ENCODE measurements around the gene GRIP1.

Gene GRIP1

DNA sequence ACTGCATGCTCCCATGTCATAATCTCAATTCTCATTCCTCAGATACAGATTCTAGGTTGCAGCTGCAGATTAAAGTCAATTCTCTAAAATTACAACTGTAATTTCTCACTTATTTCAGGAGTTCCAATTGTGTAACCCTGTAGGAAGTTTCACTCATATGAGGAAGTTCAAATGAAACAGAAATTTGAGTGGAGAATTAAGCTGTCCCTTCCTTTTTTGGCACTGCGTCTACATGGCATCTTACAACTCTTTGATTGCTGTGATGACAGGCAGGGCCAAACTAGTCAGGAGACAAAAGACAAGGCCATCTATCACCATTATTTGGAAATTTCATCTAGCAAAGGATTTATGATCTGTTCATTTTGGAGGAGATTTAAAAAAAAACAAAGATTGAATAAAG, 13.3 kb upstream of the GRIP1 start:
- DNase-seq, result peak; percentile 57 to 78 (median 78)

DNA sequence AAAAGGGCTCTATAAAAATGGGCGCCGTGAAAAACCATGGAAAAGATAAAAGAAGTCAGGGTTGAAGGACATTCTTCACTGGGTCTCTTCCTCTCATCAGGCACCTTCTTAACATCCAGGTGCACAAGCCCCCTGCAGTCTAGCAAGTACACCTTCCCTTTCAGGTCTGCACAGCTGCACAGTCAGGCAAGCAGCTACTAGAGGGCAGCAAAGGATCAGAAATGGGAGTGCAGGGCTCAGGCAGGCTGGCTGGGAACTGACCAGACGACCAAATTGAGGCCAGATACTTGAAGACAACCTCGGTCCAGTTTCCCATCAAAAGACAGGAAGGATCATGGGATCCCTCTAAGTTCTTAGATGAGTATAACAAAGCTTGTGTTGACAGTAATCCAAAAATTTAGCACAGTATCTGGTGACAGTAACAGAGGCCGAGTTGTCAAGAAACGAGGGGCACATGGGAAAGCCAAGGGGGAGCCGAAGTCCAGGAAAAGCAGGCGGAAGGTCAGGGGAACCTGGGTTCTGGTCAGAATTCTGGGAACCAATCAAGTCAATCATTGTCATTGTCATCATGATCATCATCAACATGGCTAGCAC, 10.1 kb upstream of the GRIP1 start:
- peak; percentile 33 to 53 (median 44) for DNase-seq

DNA sequence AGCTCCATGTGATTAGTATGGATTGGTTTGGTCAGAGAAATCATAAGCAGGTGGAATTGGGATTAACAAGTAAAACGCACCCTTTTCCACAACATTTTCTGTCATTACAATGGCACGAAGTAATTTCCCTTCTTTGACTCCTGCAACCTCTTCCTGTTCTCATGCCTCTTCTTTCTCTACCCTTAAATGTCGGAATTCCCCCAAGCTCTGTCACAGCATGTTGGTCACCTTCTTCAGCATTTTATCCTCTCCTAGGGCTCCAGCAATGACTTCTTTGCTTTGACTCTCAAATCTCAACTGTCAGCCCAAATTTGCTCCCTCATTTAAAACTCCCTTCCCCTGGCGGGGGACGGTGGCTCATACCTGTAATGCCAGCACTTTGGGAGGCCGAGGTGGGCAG, 5.3 kb upstream of the GRIP1 start:
- DNase-seq, result peak; percentile 13 to 36 (median 29)

DNA sequence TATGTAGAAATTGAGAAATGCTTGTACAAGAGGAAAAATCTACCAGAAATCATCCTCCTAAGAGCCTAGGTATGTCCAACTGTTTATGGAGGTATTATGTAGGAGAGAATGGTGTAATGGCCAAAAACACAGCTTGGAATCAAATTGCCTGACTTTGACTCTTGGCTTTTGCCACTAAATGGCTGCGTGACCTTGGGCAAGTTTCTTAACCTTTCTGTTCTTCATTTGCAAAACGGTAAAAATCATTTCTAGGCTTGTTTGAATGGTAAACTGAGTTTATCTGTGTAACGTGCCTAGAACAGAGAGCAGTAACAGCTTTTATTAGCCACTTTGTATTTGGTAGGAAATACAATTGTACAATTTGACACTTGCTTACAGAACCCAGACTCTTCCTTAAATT, 4.9 kb upstream of the GRIP1 start:
- no peak for DNase-seq

DNA sequence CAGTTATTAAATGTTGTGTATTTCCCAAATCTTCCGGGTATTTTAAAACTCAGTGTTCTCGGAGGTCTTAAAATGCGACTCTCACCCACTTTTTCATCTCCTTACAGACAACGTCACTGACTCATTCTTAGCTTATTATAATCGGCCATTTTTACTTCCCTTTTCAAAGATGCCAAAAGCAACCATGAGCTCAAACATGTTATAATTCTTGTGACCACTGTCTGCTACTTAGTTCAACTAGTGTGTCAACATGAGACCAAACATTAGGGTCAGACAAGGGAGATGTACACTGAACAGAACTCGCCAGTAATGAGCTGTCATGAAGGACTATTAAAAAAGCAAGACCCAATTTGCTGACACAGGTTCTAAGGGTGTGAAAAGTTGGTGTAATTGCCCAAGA, 4.2 kb upstream of the GRIP1 start:
- DNase-seq, result peak in 1 of 3 donors; percentile 17

DNA sequence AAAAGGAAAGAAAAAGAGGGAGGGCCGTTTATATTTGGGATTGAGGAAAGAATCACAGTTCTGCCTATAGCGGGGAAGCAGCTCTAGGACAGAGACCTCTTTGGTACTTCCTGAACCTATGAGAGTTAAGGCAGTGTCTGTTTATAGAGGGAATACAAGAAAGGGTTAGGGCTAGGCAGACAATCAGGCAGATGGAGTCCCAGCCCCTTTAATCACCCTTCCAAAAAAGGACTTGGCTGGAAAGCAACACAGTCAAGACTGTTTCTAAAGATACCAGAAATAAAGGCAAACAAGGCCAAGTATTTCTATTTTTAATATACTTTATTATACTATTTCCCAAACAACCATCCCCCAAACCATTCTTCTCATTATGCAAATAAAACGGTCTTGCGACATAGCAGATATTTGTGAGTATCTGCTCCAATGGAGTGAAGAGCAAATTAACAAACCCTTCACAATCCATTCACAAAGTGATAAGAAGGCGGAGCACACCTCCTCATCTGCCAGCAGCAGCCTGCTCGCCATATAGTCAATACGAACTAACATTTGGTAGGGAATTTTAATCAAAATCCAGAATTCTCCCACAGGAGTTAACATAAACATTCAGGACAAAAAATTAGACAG, 697 bp upstream of the GRIP1 start:
- no peak for DNase-seq

DNA sequence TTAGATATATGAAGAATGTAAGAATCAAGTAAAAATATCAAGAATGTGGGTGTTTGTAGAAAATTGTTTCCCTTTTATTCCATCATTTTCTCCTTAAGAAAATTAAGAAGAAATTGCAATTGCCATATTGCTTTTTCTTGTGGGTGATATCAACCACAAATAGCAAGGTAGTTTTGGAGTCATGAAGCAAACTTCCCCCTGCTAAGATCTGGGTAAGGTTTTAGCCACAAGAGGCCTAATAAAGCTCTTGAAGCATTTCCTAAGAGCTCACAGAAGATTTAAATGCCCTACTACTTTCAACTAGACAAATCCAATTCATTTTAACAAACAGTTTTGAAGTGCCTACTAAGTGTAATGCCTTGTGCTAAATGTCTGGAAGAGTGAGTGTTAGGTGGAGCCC, 2.6 kb downstream of the GRIP1 start:
- DNase-seq, result no peak

DNA sequence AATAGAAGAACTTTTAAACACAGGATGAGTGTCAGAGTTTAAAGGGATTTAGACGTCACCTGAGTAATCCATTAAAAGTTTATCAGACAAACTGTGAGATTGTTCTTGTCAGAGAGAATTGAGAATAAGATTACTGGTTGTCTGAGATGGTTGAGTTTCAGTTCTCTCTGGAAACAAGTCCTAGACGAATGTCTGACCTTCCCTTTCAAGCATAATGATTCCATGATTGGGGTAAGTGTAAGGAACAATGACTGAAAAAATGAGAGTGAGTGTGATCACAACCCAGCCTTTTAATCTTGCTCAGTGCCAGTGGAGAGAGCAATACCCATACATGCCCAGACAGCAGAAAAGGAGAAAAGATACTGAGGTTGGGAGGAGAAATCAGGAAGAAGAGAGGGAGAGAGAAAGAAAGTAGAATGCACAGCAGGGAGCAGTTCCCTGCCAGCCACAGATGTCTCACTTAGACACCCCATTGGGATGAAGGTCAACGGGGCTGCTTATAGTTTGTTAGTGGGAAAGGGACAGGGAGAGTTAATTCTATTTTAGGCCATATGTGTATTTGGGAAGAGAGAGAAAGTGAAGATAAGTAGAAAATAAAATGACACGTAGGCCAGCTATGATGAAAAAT, 4.3 kb downstream of the GRIP1 start:
- DNase-seq, result no peak

DNA sequence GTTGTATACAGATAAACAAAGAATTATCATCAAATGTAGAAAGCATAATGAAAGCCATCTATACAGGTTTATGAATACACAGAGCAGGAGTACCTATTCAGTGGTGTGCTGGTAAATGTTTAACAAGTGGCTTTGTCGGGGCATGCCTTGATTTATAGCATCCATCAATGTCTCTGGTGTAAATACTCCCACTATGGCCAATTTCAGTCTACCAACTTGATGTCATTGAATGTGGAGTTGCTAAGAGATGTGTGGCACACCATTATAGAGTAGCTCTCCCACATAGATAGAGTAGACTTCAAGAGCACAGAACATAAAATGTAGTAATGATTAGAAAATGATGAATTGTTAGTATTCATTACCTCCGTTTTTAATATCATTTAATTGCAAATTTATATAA, 9.3 kb downstream of the GRIP1 start:
- DNase-seq, result no peak

DNA sequence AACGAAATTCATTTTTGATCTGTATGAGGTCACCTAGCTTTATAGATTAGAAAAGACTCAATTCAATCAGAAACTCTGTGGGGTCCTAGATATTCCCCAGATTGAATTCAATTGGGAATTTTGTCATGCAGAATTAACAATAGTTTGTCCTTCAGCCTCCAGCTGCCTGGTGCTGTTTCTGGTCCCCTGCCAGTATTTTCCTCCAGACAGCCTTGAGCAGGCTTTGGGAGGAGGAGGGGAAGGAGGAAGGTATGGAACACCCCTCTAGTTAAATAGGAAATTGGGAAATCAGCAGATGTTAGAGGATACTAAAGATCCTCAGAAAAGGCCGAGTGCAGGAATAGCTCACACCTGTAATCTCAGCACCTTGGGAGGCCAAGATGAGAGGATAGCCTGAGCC, 10.6 kb downstream of the GRIP1 start:
- DNase-seq, result no peak

DNA sequence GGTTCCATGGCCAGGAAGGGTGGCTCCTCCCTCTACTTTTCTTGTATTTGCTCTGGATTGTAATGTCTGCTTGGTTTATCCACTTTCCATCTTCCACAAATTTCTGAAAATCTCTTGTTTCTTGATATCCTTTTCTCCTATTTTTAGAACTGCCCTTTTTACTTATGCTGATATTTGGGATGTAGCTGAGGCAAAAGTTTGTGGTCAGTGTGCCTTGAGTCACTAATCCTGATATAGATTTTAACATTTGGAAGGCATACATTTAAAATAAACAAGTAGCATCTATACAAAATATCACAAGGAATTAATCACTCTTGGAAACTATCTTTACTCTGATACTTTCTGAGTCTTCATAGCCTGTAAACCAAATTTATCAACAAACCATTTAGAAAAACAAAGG, 11.0 kb downstream of the GRIP1 start:
- no peak for DNase-seq

DNA sequence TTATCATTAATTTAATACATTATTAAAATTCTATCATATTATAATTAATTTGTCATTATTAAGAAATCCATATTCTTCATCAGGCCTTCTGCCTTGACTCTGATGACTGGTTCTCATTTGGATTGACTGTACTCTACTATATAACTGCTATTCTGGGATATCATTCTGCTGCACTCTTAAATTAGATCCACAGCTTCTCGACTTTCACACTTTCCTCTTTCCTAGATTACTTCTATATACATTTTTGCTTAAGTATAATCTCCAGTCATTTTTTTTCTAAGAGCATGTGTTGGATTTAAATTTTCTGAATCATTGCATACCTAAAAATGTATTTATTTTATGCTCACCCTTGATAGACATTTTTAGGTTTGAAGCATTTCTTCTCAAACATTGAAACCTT, 12.4 kb downstream of the GRIP1 start:
- no peak for DNase-seq

DNA sequence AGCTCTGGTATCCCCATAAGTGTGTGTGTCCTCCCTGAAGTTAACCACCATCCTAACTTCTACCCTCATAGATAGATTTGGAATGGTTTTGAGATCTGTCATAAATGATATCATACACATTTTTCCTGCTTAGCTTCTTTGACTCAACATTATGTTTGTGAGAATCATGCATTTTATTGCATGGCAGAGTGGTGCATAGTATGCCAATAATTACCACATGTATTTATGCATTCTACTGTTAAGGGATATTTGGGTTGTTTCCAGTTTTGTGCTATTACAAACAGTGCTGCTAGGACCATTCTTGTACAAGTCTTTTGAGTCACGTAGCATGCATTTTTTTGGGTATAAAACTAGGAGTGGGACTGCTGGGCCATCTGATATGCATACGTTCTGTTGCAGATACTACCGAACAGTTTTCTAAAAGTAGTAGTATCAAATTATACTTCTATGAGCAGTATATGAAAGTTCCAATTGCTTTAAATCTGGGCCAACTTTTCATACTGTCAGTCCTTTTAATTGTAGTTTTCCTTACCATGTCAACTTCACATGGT, 13.4 kb downstream of the GRIP1 start:
- no peak for DNase-seq

DNA sequence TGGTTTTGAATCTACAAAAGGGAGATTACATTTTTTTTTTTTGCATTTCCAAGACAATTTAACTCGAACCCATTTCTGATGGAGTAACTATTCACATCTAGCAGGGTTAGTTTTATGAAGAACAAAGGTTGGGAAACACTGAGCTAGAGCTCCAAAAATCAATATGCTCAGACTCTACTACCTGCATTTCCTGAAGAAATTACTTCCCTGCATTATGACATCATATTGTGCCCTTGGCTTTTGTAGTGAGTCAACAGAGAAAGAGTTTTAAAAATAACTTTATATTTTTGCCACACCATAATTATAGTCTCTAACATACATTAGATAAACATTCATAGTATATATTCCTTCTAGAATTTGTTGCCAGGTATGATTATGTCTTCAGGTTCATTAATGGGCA, 14.8 kb downstream of the GRIP1 start:
- no peak for DNase-seq

DNA sequence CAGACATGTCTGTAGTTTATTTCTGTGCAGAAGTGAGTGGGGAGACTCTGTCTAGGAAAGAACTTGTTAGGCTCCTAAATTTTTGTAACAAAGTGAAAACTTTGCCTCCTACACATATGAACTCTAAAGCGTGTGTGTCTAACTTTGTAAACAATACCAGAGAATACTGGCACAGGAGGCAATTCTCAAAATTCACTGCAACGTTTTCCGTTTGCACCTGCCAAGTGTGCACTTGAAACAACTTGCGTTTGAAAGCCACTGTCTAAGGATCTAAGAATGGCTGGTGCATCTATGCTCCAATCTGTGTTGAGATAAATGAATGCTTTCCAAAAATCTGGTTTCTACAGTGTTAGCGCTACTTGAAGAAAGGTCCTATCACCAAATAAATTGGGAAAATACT, 15.3 kb downstream of the GRIP1 start:
- DNase-seq, result no peak

DNA sequence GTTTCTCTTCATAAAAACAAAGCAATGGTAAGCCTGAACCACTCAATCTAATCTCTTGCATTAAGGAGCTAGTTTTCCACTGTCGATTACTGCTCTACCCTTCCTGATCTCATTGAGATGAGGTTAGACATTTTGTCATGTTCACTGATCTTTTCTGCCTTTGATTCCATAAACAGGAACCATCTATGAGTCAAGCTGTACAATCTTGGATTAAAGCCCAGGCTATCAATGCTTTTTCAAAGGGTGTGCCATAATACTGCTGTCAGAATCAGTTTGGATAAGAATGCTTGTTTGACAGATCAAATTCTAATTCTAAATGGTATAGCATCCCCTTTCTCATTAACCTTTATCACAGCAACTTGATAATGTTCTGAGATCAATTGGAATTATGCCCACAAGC, 16.1 kb downstream of the GRIP1 start:
- peak; percentile 12 to 43 (median 26) for DNase-seq

DNA sequence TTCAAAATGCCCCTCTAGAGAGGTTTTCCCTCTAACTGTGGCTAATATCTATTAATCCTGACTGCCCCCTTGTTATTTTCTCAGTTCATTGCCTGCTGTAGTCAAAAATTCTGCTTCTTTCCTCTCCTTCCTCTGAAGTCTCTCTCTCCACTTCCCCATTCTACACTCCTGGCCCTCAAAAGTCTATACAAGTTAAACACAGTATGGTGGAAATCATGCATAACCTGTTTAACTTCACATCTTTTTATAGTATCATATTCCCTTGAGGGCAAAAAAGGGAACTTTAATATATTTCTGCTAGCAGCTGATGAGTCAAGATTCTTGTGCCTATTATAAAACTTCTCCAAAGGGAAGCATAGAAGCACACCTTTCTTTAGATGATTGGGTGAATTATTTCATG, 16.7 kb downstream of the GRIP1 start:
- DNase-seq, result peak; percentile 3 to 21 (median 15)

DNA sequence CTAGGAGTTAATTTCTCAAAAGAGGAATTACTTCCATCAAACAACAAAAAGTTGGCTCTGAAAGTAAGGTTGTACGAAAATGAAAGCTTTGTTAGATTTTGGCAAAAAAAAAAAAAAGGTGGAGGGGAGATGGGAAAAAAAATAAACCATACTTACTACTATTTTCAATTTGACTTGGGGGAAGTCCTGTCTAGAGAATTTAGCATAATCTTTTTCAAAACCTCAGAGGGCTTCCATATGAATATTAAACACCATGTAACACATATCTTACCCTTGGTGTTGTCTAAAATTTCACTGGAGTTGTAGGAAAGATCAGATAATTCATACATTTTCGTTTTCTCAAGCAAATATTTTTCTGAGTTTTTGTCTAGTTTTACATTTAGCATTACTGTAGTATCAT, 17.5 kb downstream of the GRIP1 start:
- DNase-seq, result no peak

DNA sequence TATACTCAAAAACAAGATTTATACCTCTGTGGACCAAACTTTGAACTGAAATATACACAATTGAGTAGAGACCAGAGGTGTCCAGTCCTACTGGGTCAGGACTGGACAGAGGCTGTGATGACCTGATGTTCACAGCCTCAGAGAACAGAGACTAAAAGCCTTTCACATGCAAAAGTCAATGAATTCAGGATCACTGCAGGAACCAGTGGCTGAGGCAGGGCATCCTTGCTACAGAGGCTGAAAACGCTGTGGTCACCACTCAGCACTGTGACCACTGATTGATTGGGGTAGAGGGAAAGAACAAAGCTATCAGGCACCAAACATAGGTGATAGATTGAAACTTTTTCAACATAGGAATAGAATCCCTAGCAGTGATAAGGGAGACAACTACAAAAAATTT, 25.1 kb downstream of the GRIP1 start:
- no peak for DNase-seq

DNA sequence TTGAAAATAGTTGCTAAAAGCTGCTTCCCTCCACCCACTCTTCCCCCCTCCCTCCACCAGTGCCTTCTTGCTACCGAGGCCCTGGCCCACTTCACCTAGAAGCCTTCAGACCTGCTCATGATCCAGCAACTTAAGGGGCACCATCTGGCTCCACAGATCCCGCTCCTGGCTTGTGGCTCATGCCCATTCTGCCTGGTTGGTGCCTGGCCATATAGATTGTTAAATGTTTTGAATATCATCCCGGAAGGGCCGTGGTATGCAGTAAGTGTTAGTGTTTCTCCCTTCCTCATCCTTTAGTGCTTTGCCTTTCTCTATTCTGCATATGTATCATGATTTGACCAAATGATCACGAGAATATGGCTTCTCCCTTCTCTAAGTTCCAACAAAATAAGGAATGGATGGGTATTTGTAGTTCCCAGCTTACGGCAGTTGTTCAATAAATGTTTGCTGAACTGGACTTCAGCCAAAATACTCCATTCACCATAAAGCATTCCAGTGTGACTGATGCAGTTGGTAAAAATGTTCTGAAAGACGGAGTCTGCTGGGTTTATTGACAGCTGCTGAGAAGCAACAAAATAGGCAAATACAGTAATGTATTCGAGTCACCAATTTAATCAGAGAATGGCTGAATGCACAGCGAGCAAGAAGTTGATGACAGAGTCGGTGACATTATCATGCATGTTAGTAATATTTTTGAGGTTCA, 30.7 kb downstream of the GRIP1 start:
- no peak for DNase-seq

DNA sequence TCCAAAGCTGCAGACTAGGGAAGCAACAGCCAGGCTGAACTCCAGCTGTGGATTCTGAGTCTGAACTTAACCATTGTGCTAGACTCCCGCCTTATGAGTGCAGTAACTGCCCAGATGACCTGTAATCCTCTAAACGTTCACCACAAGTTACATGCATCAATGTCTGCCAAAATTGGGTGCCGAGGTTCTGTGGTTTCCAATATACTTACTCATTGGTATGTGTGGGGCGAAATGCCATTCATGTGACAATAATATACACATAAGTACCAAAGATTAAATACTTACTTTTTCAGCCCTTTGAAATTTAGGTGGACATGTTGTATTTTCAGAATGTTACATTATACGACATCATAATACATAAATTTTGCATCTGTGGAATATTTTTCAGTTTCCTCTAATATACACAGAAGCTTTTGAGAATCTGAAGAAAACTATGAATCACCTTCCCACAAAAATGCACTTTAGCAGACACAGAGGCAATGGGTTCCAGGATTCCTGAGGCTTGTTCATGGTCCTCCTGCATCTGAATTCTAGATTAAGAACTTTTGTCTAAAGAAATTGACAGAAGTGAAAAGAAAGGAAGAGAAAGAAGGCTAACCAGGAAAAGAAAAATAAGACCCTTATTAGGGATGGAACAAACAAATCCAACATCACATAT, 31.7 kb downstream of the GRIP1 start:
- no peak for DNase-seq

DNA sequence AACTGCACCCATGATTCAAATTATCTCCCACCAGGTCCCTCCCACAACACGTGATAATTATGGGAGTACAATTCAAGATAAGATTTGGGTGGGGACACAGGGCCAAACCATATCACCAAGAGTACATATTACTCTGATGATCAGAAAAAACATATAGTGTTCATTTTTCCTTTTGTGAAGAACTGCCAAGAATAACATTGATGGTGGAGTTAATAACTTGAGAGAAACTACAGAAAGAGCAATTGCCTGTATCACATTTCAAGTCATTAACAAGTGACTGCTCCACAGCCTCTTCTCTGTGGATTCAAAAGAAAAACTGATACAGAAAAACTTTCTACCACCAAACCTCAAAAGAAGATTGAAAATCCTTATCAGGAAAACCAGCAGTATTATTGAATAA, 34.7 kb downstream of the GRIP1 start:
- DNase-seq, result no peak
